ENCODE measurements around the gene CASKIN2.
"Not testable (repeated sequence)": the region's sequence is repeated elsewhere in the genome, so short reads cannot be mapped to it uniquely, and the experiment has no call there.

Gene CASKIN2

DNA sequence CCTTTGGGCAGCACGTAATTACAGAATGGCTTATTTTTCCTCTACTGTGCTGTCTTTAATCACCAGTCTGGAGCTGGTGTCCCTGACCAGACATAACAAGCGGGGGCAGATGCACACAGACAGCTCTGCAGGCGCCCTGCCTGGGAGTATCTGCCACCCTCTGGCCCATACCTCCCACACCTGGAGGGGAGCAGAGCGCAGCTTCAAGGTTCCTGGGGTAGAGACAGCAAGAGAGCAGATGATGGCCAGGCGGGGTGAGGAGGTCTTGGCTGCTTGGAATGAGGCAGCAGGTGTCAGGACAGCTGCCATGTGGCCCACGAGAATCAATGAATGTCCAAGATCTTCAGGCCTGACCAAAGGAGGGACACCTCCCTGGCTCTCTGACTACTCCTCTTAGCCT lies 35.1 kb downstream of the CASKIN2 start:
- no peaks in the 10 kb centered on the region for H3K9me3 ChIP-seq (replicated peaks; ENCODE audit: insufficient read depth, low read length)
- H3K4me3 ChIP-seq (ENCODE audit: low read length): no peak overlapping the region
- H3K9ac ChIP-seq (ENCODE audit: low read length): no peak overlapping the region
- no peak overlapping the region for H3K27ac ChIP-seq (ENCODE audit: low read length)
- H3K9me2 ChIP-seq (replicated peaks; ENCODE audit: insufficient read depth, low read length): no peaks in the 10 kb centered on the region
- no peaks in the 10 kb centered on the region for H3K79me2 ChIP-seq (ENCODE audit: low read length)
- no peak for DNase-seq
- H3K4me1 ChIP-seq (ENCODE audit: low read length): no peaks in the 10 kb centered on the region
- H3K4me2 ChIP-seq (ENCODE audit: low read depth, low read length): no peak overlapping the region
- TF ChIP-seq EZH2 (optimal IDR thresholded peaks at IDR 0.05; ENCODE audit: low read depth, low read length): no peak
- TF ChIP-seq, protein P1, sequence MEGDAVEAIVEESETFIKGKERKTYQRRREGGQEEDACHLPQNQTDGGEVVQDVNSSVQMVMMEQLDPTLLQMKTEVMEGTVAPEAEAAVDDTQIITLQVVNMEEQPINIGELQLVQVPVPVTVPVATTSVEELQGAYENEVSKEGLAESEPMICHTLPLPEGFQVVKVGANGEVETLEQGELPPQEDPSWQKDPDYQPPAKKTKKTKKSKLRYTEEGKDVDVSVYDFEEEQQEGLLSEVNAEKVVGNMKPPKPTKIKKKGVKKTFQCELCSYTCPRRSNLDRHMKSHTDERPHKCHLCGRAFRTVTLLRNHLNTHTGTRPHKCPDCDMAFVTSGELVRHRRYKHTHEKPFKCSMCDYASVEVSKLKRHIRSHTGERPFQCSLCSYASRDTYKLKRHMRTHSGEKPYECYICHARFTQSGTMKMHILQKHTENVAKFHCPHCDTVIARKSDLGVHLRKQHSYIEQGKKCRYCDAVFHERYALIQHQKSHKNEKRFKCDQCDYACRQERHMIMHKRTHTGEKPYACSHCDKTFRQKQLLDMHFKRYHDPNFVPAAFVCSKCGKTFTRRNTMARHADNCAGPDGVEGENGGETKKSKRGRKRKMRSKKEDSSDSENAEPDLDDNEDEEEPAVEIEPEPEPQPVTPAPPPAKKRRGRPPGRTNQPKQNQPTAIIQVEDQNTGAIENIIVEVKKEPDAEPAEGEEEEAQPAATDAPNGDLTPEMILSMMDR (IDR thresholded peaks at IDR 0.05; ENCODE audit: low read length): no peak
- H4K20me1 ChIP-seq (ENCODE audit: insufficient read depth, low read length): no peaks in the 10 kb centered on the region
- H2AFZ ChIP-seq (ENCODE audit: low read length): no peak overlapping the region
- H3K27me3 ChIP-seq (replicated peaks; ENCODE audit: insufficient read depth, low read length): no peaks in the 10 kb centered on the region
- no peaks in the 10 kb centered on the region for H3K36me3 ChIP-seq (replicated peaks; ENCODE audit: insufficient read depth, low read length)
- H3F3A ChIP-seq (ENCODE audit: insufficient read depth, low read length): no peaks in the 10 kb centered on the region

DNA sequence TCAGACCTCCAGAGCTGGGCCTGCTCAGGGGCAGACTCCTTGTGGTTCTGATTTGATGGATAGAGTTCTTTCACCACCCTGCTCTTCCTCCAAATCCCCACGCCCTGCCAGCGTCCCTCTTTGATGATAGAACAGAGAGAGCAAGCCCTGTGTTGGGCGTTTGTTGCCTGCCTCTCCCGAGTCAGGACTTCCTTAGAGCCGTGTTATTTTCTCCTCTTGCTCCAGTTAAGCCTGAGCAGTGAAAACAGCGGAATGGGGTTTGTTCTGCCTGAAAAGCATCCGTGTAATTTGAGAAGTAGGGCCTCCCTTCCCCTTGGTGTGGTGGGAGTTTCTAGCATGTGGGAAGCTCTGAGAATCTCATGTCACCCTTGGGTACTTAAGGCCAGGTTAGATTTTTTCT lies 36.8 kb downstream of the CASKIN2 start:
- no peak overlapping the region for H3K4me3 ChIP-seq (ENCODE audit: low read length)
- H3K27me3 ChIP-seq (replicated peaks; ENCODE audit: insufficient read depth, low read length): no peaks in the 10 kb centered on the region
- no peak overlapping the region for H3K9ac ChIP-seq (ENCODE audit: low read length)
- no peaks in the 10 kb centered on the region for H4K20me1 ChIP-seq (ENCODE audit: insufficient read depth, low read length)
- no peaks in the 10 kb centered on the region for H3K36me3 ChIP-seq (replicated peaks; ENCODE audit: insufficient read depth, low read length)
- H3K9me3 ChIP-seq (replicated peaks; ENCODE audit: insufficient read depth, low read length): no peaks in the 10 kb centered on the region
- no peaks in the 10 kb centered on the region for H3K4me1 ChIP-seq (ENCODE audit: low read length)
- no peak for DNase-seq
- H3K4me2 ChIP-seq (ENCODE audit: low read depth, low read length): no peak overlapping the region
- no peaks in the 10 kb centered on the region for H3K9me2 ChIP-seq (replicated peaks; ENCODE audit: insufficient read depth, low read length)
- H2AFZ ChIP-seq (ENCODE audit: low read length): no peak overlapping the region
- no peaks in the 10 kb centered on the region for H3F3A ChIP-seq (ENCODE audit: insufficient read depth, low read length)
- TF ChIP-seq, protein P1 (IDR thresholded peaks at IDR 0.05; ENCODE audit: low read length): no peak
- TF ChIP-seq EZH2 (optimal IDR thresholded peaks at IDR 0.05; ENCODE audit: low read depth, low read length) (no peak), EZH2phosphoT487 (IDR thresholded peaks at IDR 0.05; ENCODE audit: low read length) (no peak)
- no peaks in the 10 kb centered on the region for H3K79me2 ChIP-seq (ENCODE audit: low read length)
- no peak overlapping the region for H3K27ac ChIP-seq (ENCODE audit: low read length)

- not testable (repeated sequence) for H3K4me2 ChIP-seq (ENCODE audit: low read depth, low read length); H3F3A ChIP-seq (ENCODE audit: insufficient read depth, low read length)
Measured at GRCh38 chr17:75477490-75477862, 37.9 kb downstream of the CASKIN2 start.

GRCh38 chr17:75476752-75477489 lies 38.4 kb downstream of the CASKIN2 start:
- Histone ChIP-seq H3F3A (ENCODE audit: insufficient read depth, low read length) (no peaks in the 10 kb centered on the region), H3K4me3 (ENCODE audit: low read length) (no peak overlapping the region), H2AFZ (ENCODE audit: low read length) (no peak overlapping the region), H3K4me1 (ENCODE audit: low read length) (no peaks in the 10 kb centered on the region), H3K36me3 (replicated peaks; ENCODE audit: insufficient read depth, low read length) (no peaks in the 10 kb centered on the region), H3K27ac (ENCODE audit: low read length) (no peak overlapping the region), H3K9me3 (replicated peaks; ENCODE audit: insufficient read depth, low read length) (no peaks in the 10 kb centered on the region), H3K4me2 (ENCODE audit: low read depth, low read length) (no peak overlapping the region), H3K9ac (ENCODE audit: low read length) (no peak overlapping the region), H4K20me1 (ENCODE audit: insufficient read depth, low read length) (no peaks in the 10 kb centered on the region), H3K27me3 (replicated peaks; ENCODE audit: insufficient read depth, low read length) (no peaks in the 10 kb centered on the region), H3K79me2 (ENCODE audit: low read length) (no peaks in the 10 kb centered on the region), H3K9me2 (replicated peaks; ENCODE audit: insufficient read depth, low read length) (no peaks in the 10 kb centered on the region)
- no peak for TF ChIP-seq EZH2phosphoT487 (IDR thresholded peaks at IDR 0.05; ENCODE audit: low read length)
- no peak for TF ChIP-seq EZH2 (optimal IDR thresholded peaks at IDR 0.05; ENCODE audit: low read depth, low read length)
- TF ChIP-seq, protein P1 (IDR thresholded peaks at IDR 0.05; ENCODE audit: low read length): no peak
- DNase-seq: no peak

More at GRCh38 chr17:75477490-75477862, 37.9 kb downstream of the CASKIN2 start:
- not testable (repeated sequence) for H3K9me3 ChIP-seq (replicated peaks; ENCODE audit: insufficient read depth, low read length); H3K4me1 ChIP-seq (ENCODE audit: low read length); H4K20me1 ChIP-seq (ENCODE audit: insufficient read depth, low read length); H3K9me2 ChIP-seq (replicated peaks; ENCODE audit: insufficient read depth, low read length); H3K79me2 ChIP-seq (ENCODE audit: low read length); H3K4me3 ChIP-seq (ENCODE audit: low read length); H3K27me3 ChIP-seq (replicated peaks; ENCODE audit: insufficient read depth, low read length); H3K36me3 ChIP-seq (replicated peaks; ENCODE audit: insufficient read depth, low read length); H3K27ac ChIP-seq (ENCODE audit: low read length); DNase-seq; H2AFZ ChIP-seq (ENCODE audit: low read length); H3K9ac ChIP-seq (ENCODE audit: low read length)

Measured in MM.1S (cell line).